ENCODE results near the gene CDH13. TPM values are rescaled to one million over a fixed set of nuclear protein-coding genes. Genes with fewer than 3 reads are reported as not detected.

CDH13 gene
- total and polyA plus RNA-seq, 2 donors (not counting 3 experiments of a cell fraction or from before 2014, with no cell fraction given) = 96.6 to 124 TPM

DNA sequence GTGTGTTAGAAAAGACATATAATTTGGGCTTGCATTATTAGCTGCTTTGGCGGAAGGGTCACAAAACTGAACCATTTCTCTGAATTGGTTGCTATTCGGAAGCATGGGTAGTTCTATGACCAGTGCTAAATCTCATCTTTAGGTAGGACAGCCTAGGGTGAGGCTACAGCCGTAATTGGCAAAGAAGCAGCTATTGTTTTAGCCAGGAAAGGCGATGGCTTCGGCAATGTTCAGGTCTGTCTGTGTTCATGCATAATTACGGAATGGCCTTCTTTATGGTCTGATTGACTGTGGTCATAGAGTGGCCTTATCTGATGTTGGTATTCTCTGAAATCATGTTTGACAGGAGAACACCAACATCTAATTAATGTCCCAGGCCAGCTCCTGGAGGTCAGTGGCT is 812.6 kb downstream of the CDH13 start:
- H3K4me2 ChIP-seq (ENCODE audit: insufficient read depth, low read length) = no peak overlapping the region
- ChIA-PET CTCF (interaction anchor here (1.3 to 2.1 kb wide), 3 partner anchors 8 to 137 kb away, joined by 3 to 11 read pairs (median 5); no protein-coding TSS in a partner anchor), POLR2A (no interaction called here)

More for the DNA sequence above, 812.6 kb downstream of the CDH13 start:
- H3K4me3 ChIP-seq (replicated peaks in 1 of 3; ENCODE audit: insufficient read depth in 1 of 3, low read depth in 1 of 3, low read length in 3 of 3) = no peak overlapping the region
- no TSS peak for BruUV-seq (replicated peaks)
- H3K79me2 ChIP-seq (ENCODE audit: control insufficient read depth, insufficient read depth, low read length) = no peaks in the 10 kb centered on the region
- H3K9ac ChIP-seq (replicated peaks; ENCODE audit: extremely low read depth, insufficient read depth, low read length) = no peak overlapping the region
- no peaks in the 10 kb centered on the region for H3K9me1 ChIP-seq (replicated peaks; ENCODE audit: control insufficient read depth, extremely low read depth, insufficient read depth, low read length)
- H4K20me1 ChIP-seq (replicated peaks; ENCODE audit: control insufficient read depth, extremely low read depth, insufficient read depth, low read length) = no peaks in the 10 kb centered on the region
- no peaks in the 10 kb centered on the region for H3K9me3 ChIP-seq (replicated peaks; ENCODE audit: control insufficient read depth, insufficient read depth, low read length)
- TF ChIP-seq EZH2 (IDR thresholded peaks at IDR 0.05; ENCODE audit: borderline replicate concordance, low read depth, low read length, severe bottlenecking) (no peak), GATA2 (IDR thresholded peaks at IDR 0.05; ENCODE audit: insufficient read depth, insufficient read length, low read depth, low read length) (no peak), POLR2AphosphoS5 (IDR thresholded peaks at IDR 0.05; ENCODE audit: insufficient read depth, low read depth, low read length) (no peak), MYC (IDR thresholded peaks at IDR 0.05; ENCODE audit: low read depth, low read length) (no peak), POLR2A (IDR thresholded peaks at IDR 0.05; ENCODE audit: low read depth, low read length) (no peak), JUN (IDR thresholded peaks at IDR 0.05; ENCODE audit: borderline replicate concordance, insufficient read depth, insufficient read length, low read depth) (no peak), FOS (IDR thresholded peaks at IDR 0.05; ENCODE audit: borderline replicate concordance, insufficient read depth, low read length) (no peak)
- TF ChIP-seq, protein P1, sequence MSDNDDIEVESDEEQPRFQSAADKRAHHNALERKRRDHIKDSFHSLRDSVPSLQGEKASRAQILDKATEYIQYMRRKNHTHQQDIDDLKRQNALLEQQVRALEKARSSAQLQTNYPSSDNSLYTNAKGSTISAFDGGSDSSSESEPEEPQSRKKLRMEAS (IDR thresholded peaks at IDR 0.05; ENCODE audit: insufficient read depth, insufficient read length) = no peak
- TF ChIP-seq, protein P2, sequence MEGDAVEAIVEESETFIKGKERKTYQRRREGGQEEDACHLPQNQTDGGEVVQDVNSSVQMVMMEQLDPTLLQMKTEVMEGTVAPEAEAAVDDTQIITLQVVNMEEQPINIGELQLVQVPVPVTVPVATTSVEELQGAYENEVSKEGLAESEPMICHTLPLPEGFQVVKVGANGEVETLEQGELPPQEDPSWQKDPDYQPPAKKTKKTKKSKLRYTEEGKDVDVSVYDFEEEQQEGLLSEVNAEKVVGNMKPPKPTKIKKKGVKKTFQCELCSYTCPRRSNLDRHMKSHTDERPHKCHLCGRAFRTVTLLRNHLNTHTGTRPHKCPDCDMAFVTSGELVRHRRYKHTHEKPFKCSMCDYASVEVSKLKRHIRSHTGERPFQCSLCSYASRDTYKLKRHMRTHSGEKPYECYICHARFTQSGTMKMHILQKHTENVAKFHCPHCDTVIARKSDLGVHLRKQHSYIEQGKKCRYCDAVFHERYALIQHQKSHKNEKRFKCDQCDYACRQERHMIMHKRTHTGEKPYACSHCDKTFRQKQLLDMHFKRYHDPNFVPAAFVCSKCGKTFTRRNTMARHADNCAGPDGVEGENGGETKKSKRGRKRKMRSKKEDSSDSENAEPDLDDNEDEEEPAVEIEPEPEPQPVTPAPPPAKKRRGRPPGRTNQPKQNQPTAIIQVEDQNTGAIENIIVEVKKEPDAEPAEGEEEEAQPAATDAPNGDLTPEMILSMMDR (IDR thresholded peaks at IDR 0.05; ENCODE audit: extremely low read depth in 1 of 2, insufficient read depth in 1 of 2, low read depth in 1 of 2, low read length in 2 of 2) = no peak
- H2AFZ ChIP-seq (ENCODE audit: low read depth, low read length) = no peak overlapping the region
- H3K36me3 ChIP-seq (ENCODE audit: control insufficient read depth in 2 of 2, extremely low read depth in 1 of 2, insufficient read depth in 2 of 2, low read length in 2 of 2) = no peaks in the 10 kb centered on the region
- DNase-seq (ENCODE audit: low read depth, low spot score) = no peak
- no peak overlapping the region for H3K27ac ChIP-seq (ENCODE audit: insufficient read depth, low read depth, low read length)
- no peaks in the 10 kb centered on the region for H3K27me3 ChIP-seq (ENCODE audit: control insufficient read depth in 2 of 2, insufficient read depth in 2 of 2, low read length in 2 of 2)
- FAIRE-seq = no peak
- dilution Hi-C loops (cut with MboI; ENCODE audit: extremely low pct_ligation_motif_present, low sequenced_read_pairs) = no loop called here
- intact Hi-C loops (cut with micrococcal nuclease) = no loop called here
- H3K4me1 ChIP-seq (ENCODE audit: control insufficient read depth, extremely low read depth, insufficient read depth, low read length) = no peaks in the 10 kb centered on the region

All from endothelial cell of umbilical vein (primary cell).